ENCODE measurements around the gene CHI3L2. TPM values are rescaled to one million over a fixed set of nuclear protein-coding genes. Genes with fewer than 3 reads are reported as not detected.

Gene CHI3L2
- polyA plus RNA-seq, 2 of the 4 experiments (the other 2 are of a cell fraction), result 0.23 to 0.43 TPM

- ChIA-PET CTCF (no interaction called here), POLR2A (no interaction called here)
- Histone ChIP-seq H3K4me1 (no peaks in the 10 kb centered on the region), H3K27ac (no peak within 1 kb of the TSS), H3K4me2 (no peak within 1 kb of the TSS), H3K4me3 (no peak within 1 kb of the TSS), H3K9me3 (no peaks in the 10 kb centered on the region)
- DNase-seq (ENCODE audit: low read depth in 1 of 2, low spot score in 1 of 2) (no peak), ATAC-seq (no peak), FAIRE-seq (no peak)
- 88% methylated on average over 14 of the region's 17 CpGs for WGBS (ENCODE audit: missing lambda C conversion rate)
- TF ChIP-seq ZFP36 (IDR thresholded peaks at IDR 0.05; ENCODE audit: borderline replicate concordance, partially characterized antibody) (no peak), FOSL2 (IDR thresholded peaks at IDR 0.05) (no peak), FOSL2 (CRISPR knock-in tag; IDR thresholded peaks at IDR 0.05) (no peak), ELK1 (IDR thresholded peaks at IDR 0.05; ENCODE audit: low read depth, low read length) (no peak), NFE2L2 (conservative IDR thresholded peaks at IDR 0.05; ENCODE audit: low read length) (no peak), ZNF302 (CRISPR knock-in tag; IDR thresholded peaks at IDR 0.05) (no peak), POLR2A (IDR thresholded peaks at IDR 0.05; ENCODE audit: low read length) (no peak), CHD4 (IDR thresholded peaks at IDR 0.05; ENCODE audit: borderline replicate concordance) (no peak)
- TF ChIP-seq, protein P1, sequence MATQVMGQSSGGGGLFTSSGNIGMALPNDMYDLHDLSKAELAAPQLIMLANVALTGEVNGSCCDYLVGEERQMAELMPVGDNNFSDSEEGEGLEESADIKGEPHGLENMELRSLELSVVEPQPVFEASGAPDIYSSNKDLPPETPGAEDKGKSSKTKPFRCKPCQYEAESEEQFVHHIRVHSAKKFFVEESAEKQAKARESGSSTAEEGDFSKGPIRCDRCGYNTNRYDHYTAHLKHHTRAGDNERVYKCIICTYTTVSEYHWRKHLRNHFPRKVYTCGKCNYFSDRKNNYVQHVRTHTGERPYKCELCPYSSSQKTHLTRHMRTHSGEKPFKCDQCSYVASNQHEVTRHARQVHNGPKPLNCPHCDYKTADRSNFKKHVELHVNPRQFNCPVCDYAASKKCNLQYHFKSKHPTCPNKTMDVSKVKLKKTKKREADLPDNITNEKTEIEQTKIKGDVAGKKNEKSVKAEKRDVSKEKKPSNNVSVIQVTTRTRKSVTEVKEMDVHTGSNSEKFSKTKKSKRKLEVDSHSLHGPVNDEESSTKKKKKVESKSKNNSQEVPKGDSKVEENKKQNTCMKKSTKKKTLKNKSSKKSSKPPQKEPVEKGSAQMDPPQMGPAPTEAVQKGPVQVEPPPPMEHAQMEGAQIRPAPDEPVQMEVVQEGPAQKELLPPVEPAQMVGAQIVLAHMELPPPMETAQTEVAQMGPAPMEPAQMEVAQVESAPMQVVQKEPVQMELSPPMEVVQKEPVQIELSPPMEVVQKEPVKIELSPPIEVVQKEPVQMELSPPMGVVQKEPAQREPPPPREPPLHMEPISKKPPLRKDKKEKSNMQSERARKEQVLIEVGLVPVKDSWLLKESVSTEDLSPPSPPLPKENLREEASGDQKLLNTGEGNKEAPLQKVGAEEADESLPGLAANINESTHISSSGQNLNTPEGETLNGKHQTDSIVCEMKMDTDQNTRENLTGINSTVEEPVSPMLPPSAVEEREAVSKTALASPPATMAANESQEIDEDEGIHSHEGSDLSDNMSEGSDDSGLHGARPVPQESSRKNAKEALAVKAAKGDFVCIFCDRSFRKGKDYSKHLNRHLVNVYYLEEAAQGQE (IDR thresholded peaks at IDR 0.05), result no peak
- TF ChIP-seq, protein P2, sequence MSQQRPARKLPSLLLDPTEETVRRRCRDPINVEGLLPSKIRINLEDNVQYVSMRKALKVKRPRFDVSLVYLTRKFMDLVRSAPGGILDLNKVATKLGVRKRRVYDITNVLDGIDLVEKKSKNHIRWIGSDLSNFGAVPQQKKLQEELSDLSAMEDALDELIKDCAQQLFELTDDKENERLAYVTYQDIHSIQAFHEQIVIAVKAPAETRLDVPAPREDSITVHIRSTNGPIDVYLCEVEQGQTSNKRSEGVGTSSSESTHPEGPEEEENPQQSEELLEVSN (IDR thresholded peaks at IDR 0.05; ENCODE audit: borderline replicate concordance, low read depth), result no peak
Measured at GRCh38 chr1:111199881-111200801, 27.4 kb upstream of the CHI3L2 start, which contains the start of gene DENND2D. TSS of gene DENND2D (minus strand) at chr1:111200646. CDS start at chr1:111200459, 187 bp downstream.

- whole genome bisulfite sequencing (ENCODE audit: missing lambda C conversion rate), result 71% methylated on average over 3 of the region's 3 CpGs
Measured at GRCh38 chr1:111200802-111201161, 26.7 kb upstream of the CHI3L2 start.

More at GRCh38 chr1:111200802-111201161, 26.7 kb upstream of the CHI3L2 start:
- POLR2A ChIA-PET, result no interaction called here
- Histone ChIP-seq H3K4me3 (no peak overlapping the region), H3K27ac (no peak overlapping the region), H3K4me2 (no peak overlapping the region), H3K9me3 (no peaks in the 10 kb centered on the region), H3K4me1 (no peaks in the 10 kb centered on the region)
- CTCF ChIA-PET, result no interaction called here
- ATAC-seq, result no peak
- TF ChIP-seq RNF2 (IDR thresholded peaks at IDR 0.05; ENCODE audit: borderline replicate concordance, low read depth) (no peak), NPAS2 (CRISPR knock-in tag; IDR thresholded peaks at IDR 0.05; ENCODE audit: borderline replicate concordance) (no peak), EP300 (IDR thresholded peaks at IDR 0.05) (no peak), HEYL (CRISPR knock-in tag; IDR thresholded peaks at IDR 0.05) (no peak), BCL3 (IDR thresholded peaks at IDR 0.05) (no peak), FOSL2 (IDR thresholded peaks at IDR 0.05) (no peak), FOSL2 (CRISPR knock-in tag; IDR thresholded peaks at IDR 0.05) (no peak), KDM1A (IDR thresholded peaks at IDR 0.05; ENCODE audit: low read depth) (no peak), JUN (IDR thresholded peaks at IDR 0.05) (no peak), JUNB (IDR thresholded peaks at IDR 0.05) (no peak), POLR2A (IDR thresholded peaks at IDR 0.05; ENCODE audit: low read length) (no peak), CHD2 (IDR thresholded peaks at IDR 0.05; ENCODE audit: low read length, partially characterized antibody) (no peak), PBX3 (IDR thresholded peaks at IDR 0.05) (no peak), RFX5 (IDR thresholded peaks at IDR 0.05) (no peak), RARB (CRISPR knock-in tag; IDR thresholded peaks at IDR 0.05) (no peak)
- TF ChIP-seq, protein P3, sequence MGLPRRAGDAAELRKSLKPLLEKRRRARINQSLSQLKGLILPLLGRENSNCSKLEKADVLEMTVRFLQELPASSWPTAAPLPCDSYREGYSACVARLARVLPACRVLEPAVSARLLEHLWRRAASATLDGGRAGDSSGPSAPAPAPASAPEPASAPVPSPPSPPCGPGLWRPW (IDR thresholded peaks at IDR 0.05), result no peak
- DNase-seq (ENCODE audit: low read depth in 1 of 2, low spot score in 1 of 2), result no peak
- FAIRE-seq, result no peak

All from A549 (cell line).